G401.6 (cell line): ENCODE measurements around the gene GPC6.

ENCODE experiments used
- FAIRE-seq: peaks from 2 replicates; lab custom pipeline; 2012; peaks lifted over from hg19 to GRCh38; lab: Jason Lieb, UNC

The GPC6 gene

GRCh38 chr13:93867481-93867880 is 640.9 kb downstream of the GPC6 start:
- FAIRE-seq, result no peak

- FAIRE-seq, result no peak
Observed at GRCh38 chr13:93872376-93872775, 645.8 kb downstream of the GPC6 start.

GRCh38 chr13:93872786-93873347 is 646.3 kb downstream of the GPC6 start:
- no peak for FAIRE-seq

- FAIRE-seq, result no peak
Observed at GRCh38 chr13:93875547-93875946, 648.9 kb downstream of the GPC6 start.

- FAIRE-seq, result no peak
Observed at GRCh38 chr13:93876236-93876635, 649.6 kb downstream of the GPC6 start.

- FAIRE-seq, result no peak
Observed at GRCh38 chr13:93878675-93879074, 652.1 kb downstream of the GPC6 start.

GRCh38 chr13:93881411-93881810 is 654.8 kb downstream of the GPC6 start:
- no peak for FAIRE-seq

GRCh38 chr13:93882086-93882651 is 655.6 kb downstream of the GPC6 start:
- FAIRE-seq, result no peak

- FAIRE-seq, result no peak
Observed at GRCh38 chr13:93889430-93889951, 662.9 kb downstream of the GPC6 start.

- FAIRE-seq, result no peak
Observed at GRCh38 chr13:93899981-93900380, 673.4 kb downstream of the GPC6 start.

GRCh38 chr13:93900731-93901130 is 674.1 kb downstream of the GPC6 start:
- FAIRE-seq, result no peak

GRCh38 chr13:93903909-93904308 is 677.3 kb downstream of the GPC6 start:
- no peak for FAIRE-seq

- no peak for FAIRE-seq
Observed at GRCh38 chr13:93915269-93915809, 688.7 kb downstream of the GPC6 start.

- FAIRE-seq, result no peak
Observed at GRCh38 chr13:93922063-93922855, 695.7 kb downstream of the GPC6 start.

- no peak for FAIRE-seq
Observed at GRCh38 chr13:93925990-93926389, 699.4 kb downstream of the GPC6 start.

GRCh38 chr13:93926425-93926824 is 699.8 kb downstream of the GPC6 start:
- FAIRE-seq, result no peak

- no peak for FAIRE-seq
Observed at GRCh38 chr13:93927431-93927830, 700.8 kb downstream of the GPC6 start.

GRCh38 chr13:93932901-93933300 is 706.3 kb downstream of the GPC6 start:
- FAIRE-seq, result no peak

- no peak for FAIRE-seq
Observed at GRCh38 chr13:93936901-93937300, 710.3 kb downstream of the GPC6 start.

- no peak for FAIRE-seq
Observed at GRCh38 chr13:93941444-93941843, 714.8 kb downstream of the GPC6 start.

GRCh38 chr13:93942016-93942415 is 715.4 kb downstream of the GPC6 start:
- no peak for FAIRE-seq

GRCh38 chr13:93945621-93946020 is 719.0 kb downstream of the GPC6 start:
- no peak for FAIRE-seq

- FAIRE-seq, result no peak
Observed at GRCh38 chr13:93946994-93947393, 720.4 kb downstream of the GPC6 start.
